H1 (cell line): Measurements from ENCODE around the gene DNAAF3. TPM values are rescaled to one million over a fixed set of nuclear protein-coding genes. Genes with fewer than 3 reads are reported as not detected.

Experiments
- CTCF ChIA-PET: fragments of 300-600 bp; sonication (Branson Sonifier 250); formaldehyde crosslinking; loops from one replicate; lab custom pipeline; 2021; ENCODE audit not compliant: partially characterized antibody; lab: Charles Lee
- POLR2A ChIA-PET: fragments of 300-600 bp; sonication (Branson Sonifier 250); formaldehyde crosslinking; loops from one replicate; lab custom pipeline; 2021; ENCODE audit warnings: inconsistent platforms; ENCODE audit not compliant: partially characterized antibody; lab: Charles Lee
- DNase-seq, 2 experiments: peaks; one replicate each; pipeline versions ENCODE4 v3.0.0 to v3.0.0-alpha.2; 2010 to 2022; ENCODE audit warnings: low spot score in 2 of 2, low read depth in 1 of 2, mixed read lengths in 1 of 2
- FAIRE-seq: peaks from 2 replicates; lab custom pipeline; 2011; peaks lifted over from hg19 to GRCh38; lab: Jason Lieb, UNC
- H2AFZ ChIP-seq: 2 replicates; pipeline ENCODE4 v1.8.1; 2012; ENCODE audit warnings: low read length, inconsistent platforms
- H2AK5ac ChIP-seq: 2 replicates; pipeline ENCODE4 v1.6.1; 2013; ENCODE audit warnings: low read depth, low read length
- H2BK120ac ChIP-seq: replicated peaks from 2 replicates; pipeline ENCODE3; 2013; ENCODE audit warnings: low read depth, low read length, inconsistent platforms
- H2BK12ac ChIP-seq: 2 replicates; pipeline ENCODE4 v1.6.1; 2013; ENCODE audit warnings: low read depth, low read length
- H2BK15ac ChIP-seq: 2 replicates; pipeline ENCODE4 v1.6.1; 2013; ENCODE audit warnings: low read length
- H2BK20ac ChIP-seq: 2 replicates; pipeline ENCODE4 v1.6.1; 2013; ENCODE audit warnings: low read length
- H2BK5ac ChIP-seq: 2 replicates; pipeline ENCODE4 v1.6.1; 2013; ENCODE audit warnings: low read depth, low read length
- H3K14ac ChIP-seq: 2 replicates; pipeline ENCODE4 v1.6.1; 2013; ENCODE audit warnings: inconsistent platforms; ENCODE audit not compliant: insufficient read length
- H3K18ac ChIP-seq: 2 replicates; pipeline ENCODE4 v1.6.1; 2013; ENCODE audit warnings: low read length; ENCODE audit errors: extremely low read depth
- H3K23ac ChIP-seq: 2 replicates; pipeline ENCODE4 v1.6.1; 2013; ENCODE audit warnings: inconsistent platforms; ENCODE audit not compliant: insufficient read length
- H3K23me2 ChIP-seq: 2 replicates; pipeline ENCODE4 v1.6.1; 2013; ENCODE audit warnings: low read depth, low read length
- H3K27ac ChIP-seq: 2 replicates; pipeline ENCODE4 v1.6.1; 2011; ENCODE audit warnings: low read depth, low read length, inconsistent platforms
- H3K27me3 ChIP-seq, 4 experiments: replicated peaks in 1 of 4; 1 replicate in 1 of 4; 2 replicates in 3 of 4; pipeline versions ENCODE4 v1.6.1 to v1.8.1; 2011 to 2013; ENCODE audit warnings: low read length in 3 of 4, mild to moderate bottlenecking in 3 of 4, inconsistent platforms in 2 of 4, mixed read lengths in 2 of 4, moderate library complexity in 1 of 4; ENCODE audit not compliant: control insufficient read depth in 3 of 4, insufficient read depth in 3 of 4; ENCODE audit errors: extremely low read depth in 1 of 4
- H3K36me3 ChIP-seq, 4 experiments: 2 replicates each; pipeline versions ENCODE4 v1.6.1 to v1.8.1; 2011 to 2013; ENCODE audit warnings: mild to moderate bottlenecking in 4 of 4, low read length in 3 of 4, moderate library complexity in 2 of 4, control low read depth in 1 of 4, inconsistent platforms in 1 of 4; ENCODE audit not compliant: insufficient read depth in 4 of 4, control insufficient read depth in 2 of 4
- H3K4ac ChIP-seq: replicated peaks from 2 replicates; pipeline ENCODE3; 2013; ENCODE audit warnings: low read length, low read depth, mixed read lengths, inconsistent platforms; ENCODE audit not compliant: insufficient read length
- H3K4me1 ChIP-seq, 4 experiments: replicated peaks in 1 of 4; 1 replicate in 1 of 4; 2 replicates in 3 of 4; pipeline versions ENCODE4 v1.6.1 to v1.8.1; 2011 to 2013; ENCODE audit warnings: low read length in 3 of 4, inconsistent platforms in 2 of 4, mixed read lengths in 1 of 4; ENCODE audit not compliant: insufficient read depth in 4 of 4, control insufficient read depth in 3 of 4
- H3K4me2 ChIP-seq, 2 experiments: 2 replicates each; pipeline versions ENCODE4 v1.6.1 to v1.8.1; 2011 to 2013; ENCODE audit warnings: low read depth in 2 of 2, low read length in 2 of 2, control low read depth in 1 of 2, inconsistent platforms in 1 of 2, mild to moderate bottlenecking in 1 of 2; ENCODE audit not compliant: insufficient read depth in 1 of 2
- H3K4me3 ChIP-seq, 4 experiments: fragments of 200-600, 300-600 bp in 1 of 4; sonication (generic), shearing (Covaris generic), sonication (Bioruptor Twin) in 1 of 4; 2 replicates each; pipeline versions ENCODE4 v1.5.1 to v1.8.1; 2011 to 2016; ENCODE audit warnings: low read length in 4 of 4, low read depth in 3 of 4, control low read depth in 2 of 4, inconsistent platforms in 2 of 4, mild to moderate bottlenecking in 2 of 4, mixed read lengths in 1 of 4, moderate library complexity in 1 of 4; ENCODE audit not compliant: insufficient read depth in 2 of 4; ENCODE audit errors: extremely low read depth in 1 of 4
- H3K56ac ChIP-seq: replicated peaks from 2 replicates; pipeline ENCODE3; 2013; ENCODE audit warnings: low read depth, mild to moderate bottlenecking, mixed read lengths, low read length, inconsistent platforms; ENCODE audit not compliant: insufficient read length
- H3K79me1 ChIP-seq: 2 replicates; pipeline ENCODE4 v1.6.1; 2013; ENCODE audit warnings: low read depth, low read length, control low read depth
- H3K79me2 ChIP-seq, 2 experiments: 2 replicates each; pipeline versions ENCODE4 v1.6.1 to v1.8.1; 2012 to 2013; ENCODE audit warnings: low read length in 2 of 2, mild to moderate bottlenecking in 2 of 2, inconsistent platforms in 1 of 2; ENCODE audit not compliant: insufficient read depth in 2 of 2, control insufficient read depth in 1 of 2
- H3K9ac ChIP-seq, 4 experiments: replicated peaks in 1 of 4; 1 replicate in 1 of 4; 2 replicates in 3 of 4; pipeline versions ENCODE4 v1.6.1 to v1.8.1; 2011 to 2013; ENCODE audit warnings: low read depth in 3 of 4, low read length in 3 of 4, control low read depth in 2 of 4, mild to moderate bottlenecking in 2 of 4, moderate library complexity in 2 of 4, inconsistent platforms in 1 of 4; ENCODE audit errors: extremely low read depth in 1 of 4
- H3K9me3 ChIP-seq, 2 experiments: 2 replicates each; pipeline versions ENCODE4 v1.6.1 to v1.8.1; 2012 to 2013; ENCODE audit warnings: mild to moderate bottlenecking in 2 of 2, moderate library complexity in 2 of 2, control low read depth in 1 of 2, inconsistent platforms in 1 of 2, low read depth in 1 of 2, low read length in 1 of 2, mixed read lengths in 1 of 2; ENCODE audit not compliant: insufficient read depth in 2 of 2
- H4K20me1 ChIP-seq, 2 experiments: replicated peaks in 1 of 2; 2 replicates each; pipeline versions ENCODE3 to v1.8.1; 2011 to 2013; ENCODE audit warnings: inconsistent platforms in 2 of 2, low read length in 2 of 2, mild to moderate bottlenecking in 1 of 2; ENCODE audit not compliant: insufficient read depth in 2 of 2, control insufficient read depth in 1 of 2
- H4K5ac ChIP-seq: 2 replicates; pipeline ENCODE4 v1.6.1; 2013; ENCODE audit warnings: low read length, low read depth, mixed read lengths, inconsistent platforms; ENCODE audit not compliant: insufficient read length
- H4K8ac ChIP-seq: 2 replicates; pipeline ENCODE4 v1.8.0; 2013; ENCODE audit warnings: mild to moderate bottlenecking, moderate library complexity, low read length, inconsistent platforms; ENCODE audit not compliant: insufficient read depth; ENCODE audit errors: extremely low read depth
- H4K91ac ChIP-seq: replicated peaks from 2 replicates; pipeline ENCODE3; 2013; ENCODE audit warnings: low read length, mixed read lengths, inconsistent platforms; ENCODE audit not compliant: insufficient read length
- HDAC6 ChIP-seq: IDR thresholded peaks from one replicate; pipeline ENCODE4 v1.7.1; 2012; ENCODE audit warnings: low read depth, mild to moderate bottlenecking, inconsistent platforms, low read length, moderate library complexity
- KDM4A ChIP-seq: IDR thresholded peaks from one replicate; pipeline ENCODE4 v1.7.1; 2012; ENCODE audit warnings: low read depth, mild to moderate bottlenecking, moderate library complexity, low read length, inconsistent platforms; ENCODE audit not compliant: severe bottlenecking
- PHF8 ChIP-seq: fragments of 200-600 bp; sonication (generic); conservative IDR thresholded peaks from 2 replicates; pipeline ENCODE4 v1.7.1; 2012; ENCODE audit warnings: low read depth, mild to moderate bottlenecking, inconsistent platforms, low read length, moderate library complexity
- POLR2A ChIP-seq, 2 experiments: IDR thresholded peaks; 1 replicate in 1 of 2; 2 replicates in 1 of 2; pipeline ENCODE4 v1.6.1; 2011; ENCODE audit warnings: low read depth in 2 of 2, low read length in 2 of 2, mild to moderate bottlenecking in 2 of 2; ENCODE audit errors: control extremely low read depth in 1 of 2
- SIN3A ChIP-seq, 2 experiments: IDR thresholded peaks in 1 of 2; conservative IDR thresholded peaks in 1 of 2; 2 replicates each; pipeline ENCODE4 v1.6.1; 2011 to 2012; ENCODE audit warnings: low read length in 2 of 2, improper control_type of control experiment in 1 of 2, low read depth in 1 of 2, mild to moderate bottlenecking in 1 of 2
- SP4 ChIP-seq: IDR thresholded peaks from 2 replicates; pipeline ENCODE4 v1.6.1; 2012; ENCODE audit warnings: low read length, inconsistent platforms
- SRF ChIP-seq: IDR thresholded peaks from 2 replicates; pipeline ENCODE4 v1.6.1; 2011; ENCODE audit warnings: mild to moderate bottlenecking, low read depth, low read length, moderate library complexity
- WGBS, 2 experiments: shearing (Covaris generic) in 1 of 2; methylation state at CpG; one replicate each; pipeline versions ENCODE4 v1.1.6 to v1.1.7; 2013 to 2015; ENCODE audit warnings: low lambda C conversion rate in 2 of 2, mixed read lengths in 2 of 2, inconsistent platforms in 1 of 2, low coverage in 1 of 2, missing lambda C conversion rate in 1 of 2; ENCODE audit not compliant: insufficient replicate concordance in 2 of 2, insufficient coverage in 1 of 2, insufficient read length in 1 of 2; ENCODE audit errors: extremely low coverage in 1 of 2, missing lambda C conversion rate in 1 of 2; 5-methylcytosine and 5-hydroxymethylcytosine counted together
- polyA plus RNA-seq, 7 experiments: library from polyadenylated mRNA; depleted of rRNA in 3 of 7; stranded (reverse) in 5 of 7; unstranded in 2 of 7; fragments of >200 nt in 5 of 7; fragments of 200-250 nt in 2 of 7; gene quantifications; 1 replicate in 5 of 7; 2 replicates in 1 of 7; 4 replicates in 1 of 7; pipeline versions ENCODE4 v1.2.1 to v1.2.3, GENCODE V29; 2011 to 2013; ENCODE audit warnings: missing spikeins in 2 of 7, mixed read lengths in 2 of 7
- total RNA-seq: library from RNA; stranded (reverse); fragmentation: NEBNext Ultra II Directional; extraction: Animal tissue kit (Norgen Biotek cat#: 25700); gene quantifications from 2 replicates; pipeline ENCODE4 v1.2.1, GENCODE V29; 2021
- TF ChIP-seq, protein P1 (sequence below): IDR thresholded peaks from 2 replicates; pipeline ENCODE4 v1.6.1; 2012; ENCODE audit warnings: inconsistent platforms
- TF ChIP-seq, protein P2 (sequence below): IDR thresholded peaks from 2 replicates; pipeline ENCODE4 v1.6.1; 2012; ENCODE audit warnings: inconsistent platforms

DNAAF3 gene
- total and polyA plus RNA-seq, 2 of the 8 experiments (the other 6 are each of a cell fraction or from before 2014, with no cell fraction given) = 5.4 to 8.0 TPM

DNA sequence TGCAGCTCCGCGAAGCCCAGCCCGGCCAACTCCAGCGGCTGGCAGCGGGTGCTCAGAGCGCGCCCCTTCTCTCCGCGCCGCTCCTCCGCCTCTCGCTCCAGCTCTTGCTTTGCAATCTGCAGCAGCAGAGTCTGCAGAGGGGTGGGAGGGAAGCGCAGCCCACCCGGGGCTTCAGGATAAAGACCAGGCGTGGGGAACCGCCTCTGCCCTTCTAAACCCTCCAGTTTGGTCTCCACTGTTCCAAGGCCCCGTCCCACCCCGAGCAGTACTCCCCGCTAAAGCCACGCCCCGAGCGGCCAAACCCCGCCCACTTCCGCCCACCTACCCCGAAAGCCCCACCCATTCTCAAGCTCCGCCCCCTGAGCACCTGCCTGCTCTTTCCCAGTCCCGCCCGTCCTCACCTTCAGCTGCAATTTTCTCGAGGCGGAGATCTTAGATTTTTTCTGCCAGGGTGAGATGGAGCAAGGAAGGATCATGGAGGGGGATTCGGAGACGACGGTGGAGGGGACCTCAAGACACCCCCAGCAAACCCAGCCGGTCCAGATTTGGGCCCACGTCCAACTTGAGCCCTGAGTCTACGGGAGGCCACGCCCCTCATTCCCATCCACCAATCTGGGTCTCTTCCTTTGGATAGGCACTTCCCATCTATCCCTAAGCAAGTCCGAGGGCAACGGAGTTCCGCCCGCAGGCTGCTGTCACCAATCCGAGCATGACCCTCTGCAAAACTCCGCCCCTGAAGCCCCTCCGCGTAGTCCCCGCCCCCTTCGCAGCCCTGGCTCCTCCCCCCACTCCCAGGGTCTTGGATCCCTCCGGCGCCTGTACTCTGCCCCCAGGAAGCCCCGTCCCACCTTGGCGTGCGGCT is 10.0 kb downstream of the DNAAF3 start:
- peak overlapping the region; percentile 61; the same call in 1 of the 2 replicates for H2BK5ac ChIP-seq
- H3K36me3 ChIP-seq = peaks cover 0 to 5% (median 2%) of the 10 kb centered on the region in 4 experiments; a peak in 2 of 8 replicates
- no peak overlapping the region for H3K27ac ChIP-seq
- H3K4ac ChIP-seq = no peak overlapping the region
- POLR2A ChIA-PET = interaction anchor here (0.6 to 3.2 kb wide), 6 partner anchors 9 to 689 kb away, joined by 3 to 19 read pairs (median 4); partner anchors contain the start of gene UBE2S
- peak overlapping the region; percentile 60 for H4K8ac ChIP-seq
- peak overlapping the region; percentile 53 to 67 (median 66) for H3K4me3 ChIP-seq
- H4K91ac ChIP-seq = no peak overlapping the region
- H3K9ac ChIP-seq = no peak overlapping the region; a peak in 2 of 7 replicates
- no peaks in the 10 kb centered on the region for H4K20me1 ChIP-seq
- H3K9me3 ChIP-seq = peaks cover 0 to 4% of the 10 kb centered on the region in 2 experiments; a peak in 1 of 4 replicates
- peaks cover 3 to 22% (median 8%) of the 10 kb centered on the region in 4 experiments for H3K4me1 ChIP-seq
- peak overlapping the region; percentile 49 for H3K56ac ChIP-seq
- H3K14ac ChIP-seq = no peak overlapping the region
- H2AFZ ChIP-seq = peak overlapping the region; percentile 47; the same call in 1 of the 2 replicates
- H4K5ac ChIP-seq = no peak overlapping the region
- H3K23me2 ChIP-seq = peaks cover 10% of the 10 kb centered on the region; the same call in 1 of the 2 replicates
- no peak overlapping the region for H2AK5ac ChIP-seq
- no peak overlapping the region for H2BK20ac ChIP-seq
- FAIRE-seq (peak; percentile 92), DNase-seq (peak in 1 of 2 experiments; percentile 99)
- no peak overlapping the region for H2BK12ac ChIP-seq
- no peak overlapping the region for H3K23ac ChIP-seq
- H2BK15ac ChIP-seq = 0 out of 2 replicates have a peak overlapping the region, but pooled peaks have one; percentile 88
- no peaks in the 10 kb centered on the region for H3K79me2 ChIP-seq
- WGBS, 2 experiments = 5% methylated on average over 24 of the region's 52 CpGs; no CpG with 5 or more reads in 1 of the 2 experiments
- H3K79me1 ChIP-seq = peaks cover 3% of the 10 kb centered on the region; the same call in 1 of the 2 replicates
- CTCF ChIA-PET = interaction anchor here (0.9 to 1.3 kb wide), 4 partner anchors 9 to 147 kb away, joined by 3 to 9 read pairs (median 5); no protein-coding TSS in a partner anchor
- H3K27me3 ChIP-seq = peaks cover 3 to 6% (median 5%) of the 10 kb centered on the region in 4 experiments; a peak in 6 of 7 replicates
- peak overlapping the region; percentile 82 to 94 for H3K4me2 ChIP-seq
- no peak overlapping the region for H2BK120ac ChIP-seq
- peak overlapping the region; percentile 65; the same call in 1 of the 2 replicates for H3K18ac ChIP-seq
- TF ChIP-seq HDAC6 (no peak), KDM4A (peak; percentile 75), SP4 (peak; percentile 92; the same call in 1 of the 2 replicates), SIN3A (conservative IDR thresholded peaks at IDR 0.05 in 1 of 2, IDR thresholded peaks at IDR 0.05 in 1 of 2; ENCODE audit: low read depth in 1 of 2, low read length in 2 of 2) (peak in 1 of 2 experiments; percentile 48; a peak in 1 of 4 replicates), POLR2A (IDR thresholded peaks at IDR 0.05; ENCODE audit: control extremely low read depth in 1 of 2, low read depth in 2 of 2, low read length in 2 of 2) (0 out of 3 replicates have a peak, but pooled peaks of 1 of the 2 experiments have one; percentile 23), PHF8 (0 out of 2 replicates have a peak, but pooled peaks have one; percentile 56), SRF (no peak)
- TF ChIP-seq, protein P1, sequence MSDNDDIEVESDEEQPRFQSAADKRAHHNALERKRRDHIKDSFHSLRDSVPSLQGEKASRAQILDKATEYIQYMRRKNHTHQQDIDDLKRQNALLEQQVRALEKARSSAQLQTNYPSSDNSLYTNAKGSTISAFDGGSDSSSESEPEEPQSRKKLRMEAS = peak; percentile 59; the same call in 1 of the 2 replicates
- TF ChIP-seq, protein P2, sequence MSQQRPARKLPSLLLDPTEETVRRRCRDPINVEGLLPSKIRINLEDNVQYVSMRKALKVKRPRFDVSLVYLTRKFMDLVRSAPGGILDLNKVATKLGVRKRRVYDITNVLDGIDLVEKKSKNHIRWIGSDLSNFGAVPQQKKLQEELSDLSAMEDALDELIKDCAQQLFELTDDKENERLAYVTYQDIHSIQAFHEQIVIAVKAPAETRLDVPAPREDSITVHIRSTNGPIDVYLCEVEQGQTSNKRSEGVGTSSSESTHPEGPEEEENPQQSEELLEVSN = peak; percentile 90
